SU-DHL-6 (cell line): ENCODE measurements around the gene IPPK.

Experiments used
- H2AFZ ChIP-seq: fragments of 200-600 bp; sonication (generic); 2 replicates; pipeline ENCODE4 v1.6.1; 2014; ENCODE audit warnings: low read depth, mild to moderate bottlenecking, moderate library complexity, mixed read lengths, antibody characterized with exemption, low read length; ENCODE audit not compliant: severe bottlenecking
- H3F3A ChIP-seq: fragments of 200-600 bp; shearing (Covaris generic); 2 replicates; pipeline ENCODE4 v1.6.0; 2016; ENCODE audit warnings: antibody characterized with exemption, mild to moderate bottlenecking; ENCODE audit not compliant: insufficient read depth
- H3K27ac ChIP-seq: fragments of 200-600 bp; sonication (generic); 2 replicates; pipeline ENCODE4 v1.5.1; 2016; ENCODE audit warnings: low read depth, mild to moderate bottlenecking, low read length, moderate library complexity, mixed read lengths
- H3K27me3 ChIP-seq: fragments of 200-600 bp; sonication (generic), shearing (Covaris generic); 2 replicates; pipeline ENCODE4 v1.6.0; 2014; ENCODE audit warnings: mild to moderate bottlenecking, low read length
- H3K36me3 ChIP-seq: fragments of 200-600 bp; sonication (generic); 2 replicates; pipeline ENCODE4 v1.6.1; 2014; ENCODE audit warnings: mild to moderate bottlenecking, low read length, mixed read lengths
- H3K4me2 ChIP-seq: fragments of 300-600, 200-600 bp; shearing (Covaris generic), sonication (generic); 2 replicates; pipeline ENCODE4 v1.6.0; 2014; ENCODE audit warnings: low read length, low read depth, mild to moderate bottlenecking; ENCODE audit not compliant: poor library complexity, severe bottlenecking
- H3K4me3 ChIP-seq: fragments of 200-600 bp; sonication (generic); 2 replicates; pipeline ENCODE4 v1.5.1; 2014; ENCODE audit warnings: antibody characterized with exemption, low read length, mild to moderate bottlenecking, mixed read lengths; ENCODE audit not compliant: insufficient read depth, poor library complexity, severe bottlenecking
- H3K79me2 ChIP-seq: fragments of 200-600 bp; sonication (generic); 2 replicates; pipeline ENCODE4 v1.6.1; 2014; ENCODE audit warnings: mild to moderate bottlenecking, low read length, moderate library complexity; ENCODE audit not compliant: insufficient read depth
- H3K9ac ChIP-seq: fragments of 200-600 bp; sonication (generic); 2 replicates; pipeline ENCODE4 v1.7.0; 2014; ENCODE audit warnings: mild to moderate bottlenecking, low read length
- H3K9me2 ChIP-seq: fragments of 200-600 bp; sonication (generic); replicated peaks from 2 replicates; pipeline ENCODE4 v1.6.1; 2014; ENCODE audit warnings: low read length; ENCODE audit not compliant: insufficient read depth
- H3K9me3 ChIP-seq: fragments of 200-600 bp; sonication (generic); 2 replicates; pipeline ENCODE4 v1.6.1; 2014; ENCODE audit warnings: low read length, mixed read lengths; ENCODE audit not compliant: insufficient read depth
- H4K20me1 ChIP-seq: fragments of 200-600 bp; sonication (generic); 2 replicates; pipeline ENCODE4 v1.6.1; 2014; ENCODE audit warnings: low read depth, mild to moderate bottlenecking, antibody characterized with exemption, low read length, moderate library complexity, mixed read lengths
- EZH2phosphoT487 ChIP-seq: fragments of 200-600 bp; sonication (generic), shearing (Covaris generic); conservative IDR thresholded peaks from 2 replicates; pipeline ENCODE4 v1.6.1; 2018; ENCODE audit warnings: mild to moderate bottlenecking, antibody characterized with exemption, low read length, moderate library complexity, mixed read lengths
- TF ChIP-seq, protein P1 (sequence below): fragments of 200-600 bp; sonication (generic); IDR thresholded peaks from one replicate; pipeline ENCODE4 v1.5.1; 2017; ENCODE audit warnings: antibody characterized with exemption, mild to moderate bottlenecking, low read length, moderate library complexity; ENCODE audit not compliant: insufficient read depth, poor library complexity, severe bottlenecking

Gene IPPK

DNA sequence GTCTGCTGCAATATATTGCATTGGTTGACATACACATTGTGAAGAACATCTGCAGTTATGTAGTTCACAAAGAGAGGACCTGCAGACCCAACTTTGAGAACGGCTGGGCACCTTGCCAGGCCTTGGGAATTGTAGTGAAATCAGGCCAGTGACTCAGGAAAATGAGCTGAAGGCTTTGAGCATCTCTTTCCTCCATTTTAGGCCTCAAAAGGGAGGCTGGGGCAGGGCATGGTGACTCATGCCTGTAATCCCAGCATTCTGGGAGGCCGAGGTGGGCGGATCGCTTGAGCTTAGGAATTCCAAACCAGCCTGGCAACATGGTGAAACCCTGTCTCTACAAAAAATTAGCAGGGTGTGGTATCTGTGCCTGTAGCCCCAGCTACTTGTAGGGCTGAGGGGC lies 1.4 kb upstream of the IPPK start:
- H4K20me1 ChIP-seq: no peaks in the 10 kb centered on the region
- peak overlapping the region; percentile 58 for H3K4me2 ChIP-seq
- H3K9me2 ChIP-seq: no peaks in the 10 kb centered on the region
- H2AFZ ChIP-seq: no peak overlapping the region
- peak overlapping the region; percentile 71 for H3K4me3 ChIP-seq
- no peaks in the 10 kb centered on the region for H3K9me3 ChIP-seq
- H3K27me3 ChIP-seq: no peaks in the 10 kb centered on the region
- TF ChIP-seq, protein P1, sequence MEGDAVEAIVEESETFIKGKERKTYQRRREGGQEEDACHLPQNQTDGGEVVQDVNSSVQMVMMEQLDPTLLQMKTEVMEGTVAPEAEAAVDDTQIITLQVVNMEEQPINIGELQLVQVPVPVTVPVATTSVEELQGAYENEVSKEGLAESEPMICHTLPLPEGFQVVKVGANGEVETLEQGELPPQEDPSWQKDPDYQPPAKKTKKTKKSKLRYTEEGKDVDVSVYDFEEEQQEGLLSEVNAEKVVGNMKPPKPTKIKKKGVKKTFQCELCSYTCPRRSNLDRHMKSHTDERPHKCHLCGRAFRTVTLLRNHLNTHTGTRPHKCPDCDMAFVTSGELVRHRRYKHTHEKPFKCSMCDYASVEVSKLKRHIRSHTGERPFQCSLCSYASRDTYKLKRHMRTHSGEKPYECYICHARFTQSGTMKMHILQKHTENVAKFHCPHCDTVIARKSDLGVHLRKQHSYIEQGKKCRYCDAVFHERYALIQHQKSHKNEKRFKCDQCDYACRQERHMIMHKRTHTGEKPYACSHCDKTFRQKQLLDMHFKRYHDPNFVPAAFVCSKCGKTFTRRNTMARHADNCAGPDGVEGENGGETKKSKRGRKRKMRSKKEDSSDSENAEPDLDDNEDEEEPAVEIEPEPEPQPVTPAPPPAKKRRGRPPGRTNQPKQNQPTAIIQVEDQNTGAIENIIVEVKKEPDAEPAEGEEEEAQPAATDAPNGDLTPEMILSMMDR: no peak
- TF ChIP-seq EZH2phosphoT487: no peak
- H3K79me2 ChIP-seq: peaks cover 42% of the 10 kb centered on the region
- H3K36me3 ChIP-seq: no peaks in the 10 kb centered on the region
- H3K27ac ChIP-seq: no peak overlapping the region
- H3K9ac ChIP-seq: peak overlapping the region; percentile 84; the same call in 1 of the 2 replicates
- no peaks in the 10 kb centered on the region for H3F3A ChIP-seq

DNA sequence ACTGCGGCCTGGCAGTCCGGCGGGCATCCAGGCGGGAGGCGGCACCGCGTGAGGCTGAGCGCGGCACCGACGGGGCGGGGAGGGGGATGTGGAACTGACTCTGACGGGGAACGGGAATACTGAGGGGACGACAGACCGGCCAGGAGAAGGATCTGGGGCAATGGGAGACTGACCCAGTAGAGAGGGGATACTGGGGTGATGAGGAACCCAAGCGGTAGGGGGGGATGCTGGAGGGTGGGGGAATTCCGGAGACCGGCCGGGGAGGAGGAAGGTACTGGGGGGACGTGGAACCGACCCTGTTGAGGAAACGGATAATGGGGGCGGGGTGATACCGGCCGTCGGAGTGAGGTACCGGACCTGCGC lies 423 bp downstream of the IPPK start:
- peak overlapping the region; percentile 84 for H3K9ac ChIP-seq
- H3K36me3 ChIP-seq: no peaks in the 10 kb centered on the region
- no peaks in the 10 kb centered on the region for H4K20me1 ChIP-seq
- H3K27ac ChIP-seq: peak overlapping the region; percentile 39
- peak overlapping the region; percentile 71 for H3K4me3 ChIP-seq
- H2AFZ ChIP-seq: peak overlapping the region; percentile 79
- H3K79me2 ChIP-seq: peaks cover 60% of the 10 kb centered on the region
- no peaks in the 10 kb centered on the region for H3K27me3 ChIP-seq
- TF ChIP-seq, protein P1: no peak
- no peak for TF ChIP-seq EZH2phosphoT487
- H3F3A ChIP-seq: no peaks in the 10 kb centered on the region
- peak overlapping the region; percentile 78 for H3K4me2 ChIP-seq
- no peaks in the 10 kb centered on the region for H3K9me3 ChIP-seq
- no peaks in the 10 kb centered on the region for H3K9me2 ChIP-seq

DNA sequence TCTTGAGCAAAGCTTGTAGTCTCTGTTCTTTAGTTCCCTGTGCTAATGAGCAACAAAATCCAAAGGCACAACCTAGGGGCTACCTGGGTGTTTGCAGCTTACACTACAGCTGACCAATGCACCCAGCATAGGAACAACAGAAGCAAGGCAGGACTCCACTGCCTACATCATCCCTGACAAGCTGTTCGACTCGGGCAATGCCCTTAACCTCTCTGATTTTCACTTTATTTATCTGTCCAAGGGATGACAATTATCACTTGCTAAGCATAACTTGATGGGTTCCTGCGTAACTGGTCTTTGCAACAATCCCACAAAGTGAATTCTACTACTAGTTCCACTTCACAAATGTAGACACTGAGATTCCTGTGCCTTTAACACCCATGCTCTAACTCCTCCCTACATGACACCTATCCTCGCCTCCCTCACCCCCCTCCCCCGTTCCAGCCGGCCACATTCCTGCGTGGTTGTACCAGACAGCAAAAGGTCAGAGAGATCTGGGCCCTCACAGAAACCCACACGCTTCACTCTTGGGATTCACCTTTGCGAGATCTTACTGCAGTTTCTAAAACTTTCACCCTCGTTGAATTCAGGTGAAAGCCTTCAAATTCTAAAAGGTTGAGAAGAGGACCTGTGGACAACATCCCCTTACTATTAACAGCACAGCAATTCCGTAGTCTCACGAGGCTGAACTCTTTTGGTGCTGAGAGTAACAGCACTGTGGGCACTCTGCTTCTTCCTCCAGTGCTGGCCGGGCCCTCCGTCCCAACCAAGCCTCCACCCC lies 995 bp downstream of the IPPK start:
- TF ChIP-seq, protein P1: no peak
- no peak for TF ChIP-seq EZH2phosphoT487
- no peaks in the 10 kb centered on the region for H3K27me3 ChIP-seq
- no peaks in the 10 kb centered on the region for H3F3A ChIP-seq
- H3K9me3 ChIP-seq: no peaks in the 10 kb centered on the region
- peak overlapping the region; percentile 78 for H3K4me2 ChIP-seq
- H4K20me1 ChIP-seq: no peaks in the 10 kb centered on the region
- H3K4me3 ChIP-seq: peak overlapping the region; percentile 71
- H3K79me2 ChIP-seq: peaks cover 66% of the 10 kb centered on the region
- H3K27ac ChIP-seq: peak overlapping the region; percentile 39
- peak overlapping the region; percentile 84 for H3K9ac ChIP-seq
- no peaks in the 10 kb centered on the region for H3K36me3 ChIP-seq
- H3K9me2 ChIP-seq: no peaks in the 10 kb centered on the region
- H2AFZ ChIP-seq: peak overlapping the region; percentile 79
